ENCODE results near the gene COQ8B. TPM values are rescaled to one million over a fixed set of nuclear protein-coding genes. Genes with fewer than 3 reads are reported as not detected.

COQ8B gene
- total and polyA plus RNA-seq, 2 of the 4 experiments (the other 2 are of a cell fraction) = 14.9 to 23.2 TPM

- Histone ChIP-seq H3K9me1 (ENCODE audit: insufficient read depth, low read length) (peaks cover 12% of the 10 kb centered on the region; the same call in 1 of the 2 replicates), H2AK9ac (replicated peaks; ENCODE audit: low read depth, low read length, poor library complexity) (no peak overlapping the region), H4K8ac (ENCODE audit: low read depth in 2 of 2, low read length in 2 of 2) (no peak overlapping the region), H3K9me3 (ENCODE audit: control insufficient read depth, insufficient read depth, low read length) (no peaks in the 10 kb centered on the region; the same call in 1 of the 2 replicates), H4K91ac (ENCODE audit: insufficient read depth, low read depth, low read length) (no peak overlapping the region), H3K4ac (ENCODE audit: low read depth, low read length) (no peak overlapping the region), H2BK20ac (ENCODE audit: low read depth, low read length) (no peak overlapping the region), H3K23ac (ENCODE audit: low read depth, low read length) (no peak overlapping the region), H3K79me1 (ENCODE audit: low read depth in 1 of 2, low read length in 2 of 2) (peaks cover 30 to 55% of the 10 kb centered on the region in 2 experiments), H3K18ac (ENCODE audit: low read depth, low read length) (no peak overlapping the region), H3K27ac (ENCODE audit: insufficient read depth, low read length) (no peak overlapping the region), H3K4me3 (ENCODE audit: insufficient read depth, low read depth, low read length) (no peak overlapping the region), H3K14ac (replicated peaks; ENCODE audit: low read depth, low read length) (no peak overlapping the region), H2BK5ac (ENCODE audit: low read depth, low read length, poor library complexity, severe bottlenecking) (no peak overlapping the region), H4K5ac (ENCODE audit: low read depth, low read length) (no peak overlapping the region), H2AK5ac (ENCODE audit: low read depth, low read length) (no peak overlapping the region), H3K9ac (ENCODE audit: low read depth, low read length) (no peak overlapping the region), H4K20me1 (ENCODE audit: insufficient read depth, low read length) (peaks cover 4% of the 10 kb centered on the region; the same call in 1 of the 2 replicates), H2BK15ac (ENCODE audit: low read depth, low read length) (no peak overlapping the region), H3K4me1 (ENCODE audit: control insufficient read depth, insufficient read depth, low read length) (0 out of 2 replicates have a peak, but pooled peaks cover 2% of the 10 kb centered on the region), H3K4me2 (ENCODE audit: low read depth, low read length) (no peak overlapping the region), H3K36me3 (ENCODE audit: control insufficient read depth, insufficient read depth, low read length) (peaks cover 58% of the 10 kb centered on the region), H2BK120ac (ENCODE audit: low read depth, low read length) (no peak overlapping the region), H2AFZ (replicated peaks; ENCODE audit: low read length, poor library complexity) (no peak overlapping the region), H3K56ac (ENCODE audit: extremely low read depth, insufficient read depth, low read length) (no peak overlapping the region), H3K27me3 (ENCODE audit: control insufficient read depth, insufficient read depth, low read length) (no peaks in the 10 kb centered on the region)
- WGBS, 2 experiments (ENCODE audit: extremely low coverage in 2 of 2, insufficient read length in 1 of 2) = no CpG with 5 or more reads among the region's 4 CpGs
- no TSS peak for BruUV-seq (replicated peaks)
- in situ Hi-C loops (cut with MboI; ENCODE audit: low sequenced_read_pairs) = no loop called here
- no peak for DNase-seq
- TF ChIP-seq RAD21 (IDR thresholded peaks at IDR 0.05; ENCODE audit: low read length) = no peak
- TF ChIP-seq BHLHE40 (IDR thresholded peaks at IDR 0.05; ENCODE audit: low read depth, low read length) = no peak
- TF ChIP-seq CEBPB (IDR thresholded peaks at IDR 0.05; ENCODE audit: low read depth, low read length) = 0 out of 2 replicates have a peak, but pooled peaks have one; percentile 3
- no peak for TF ChIP-seq ELK1 (IDR thresholded peaks at IDR 0.05; ENCODE audit: borderline replicate concordance, low read depth, low read length)
- dilution Hi-C loops (cut with HindIII; ENCODE audit: low sequenced_read_pairs, unreplicated experiment) = no loop called here
- no peak for ATAC-seq (ENCODE audit: low read depth)
- POLR2A ChIA-PET (ENCODE audit: unreplicated experiment) = no interaction called here
- intact Hi-C loops (cut with micrococcal nuclease) = no loop called here
- CTCF ChIA-PET = no interaction called here
Observed at GRCh38 chr19:40726279-40726678, 9.6 kb upstream of the COQ8B start.

Measured in IMR-90 (cell line).